H9 (cell line): ENCODE measurements around the gene STARD9. TPM values are rescaled to one million over a fixed set of nuclear protein-coding genes. Genes with fewer than 3 reads are reported as not detected.

ENCODE experiments used
- DNase-seq: peaks from one replicate; pipeline ENCODE4 v3.0.0-alpha.2; 2017
- H2AFZ ChIP-seq: one replicate; pipeline ENCODE4 v1.6.1; 2013; ENCODE audit warnings: mild to moderate bottlenecking, low read length, control low read depth, moderate library complexity
- H2AK5ac ChIP-seq: 2 replicates; pipeline ENCODE4 v1.6.1; 2013; ENCODE audit warnings: low read length, control low read depth, mixed read lengths; ENCODE audit not compliant: insufficient read length
- H2BK120ac ChIP-seq: one replicate; pipeline ENCODE4 v1.6.1; 2013; ENCODE audit warnings: low read depth, mild to moderate bottlenecking, low read length, control low read depth, inconsistent platforms; ENCODE audit not compliant: poor library complexity, severe bottlenecking
- H2BK12ac ChIP-seq: 2 replicates; pipeline ENCODE4 v1.6.1; 2013; ENCODE audit warnings: low read length, control low read depth, mixed read lengths, low read depth; ENCODE audit not compliant: insufficient read length
- H2BK15ac ChIP-seq: 2 replicates; pipeline ENCODE4 v1.6.1; 2013; ENCODE audit warnings: low read depth, low read length, control low read depth
- H2BK20ac ChIP-seq: one replicate; pipeline ENCODE4 v1.6.1; 2013; ENCODE audit warnings: low read depth, mild to moderate bottlenecking, low read length, control low read depth, inconsistent platforms; ENCODE audit not compliant: poor library complexity, severe bottlenecking
- H2BK5ac ChIP-seq: 2 replicates; pipeline ENCODE4 v1.6.1; 2013; ENCODE audit warnings: low read length, control low read depth, mixed read lengths; ENCODE audit not compliant: insufficient read length
- H3K14ac ChIP-seq: 2 replicates; pipeline ENCODE4 v1.6.1; 2013; ENCODE audit warnings: low read length, control low read depth; ENCODE audit not compliant: insufficient read depth
- H3K18ac ChIP-seq: 2 replicates; pipeline ENCODE4 v1.6.1; 2013; ENCODE audit warnings: low read depth, mild to moderate bottlenecking, mixed read lengths, low read length, control low read depth; ENCODE audit not compliant: insufficient read length
- H3K23ac ChIP-seq: 2 replicates; pipeline ENCODE4 v1.6.1; 2013; ENCODE audit warnings: low read length, control low read depth, mixed read lengths, low read depth; ENCODE audit not compliant: insufficient read length
- H3K23me2 ChIP-seq: 2 replicates; pipeline ENCODE4 v1.6.1; 2013; ENCODE audit warnings: low read depth, mild to moderate bottlenecking, mixed read lengths, low read length, control low read depth; ENCODE audit not compliant: insufficient read length, poor library complexity, severe bottlenecking
- H3K27ac ChIP-seq: 2 replicates; pipeline ENCODE4 v1.5.1; 2013; ENCODE audit warnings: low read length, control low read depth, mixed read lengths, low read depth; ENCODE audit not compliant: insufficient read length
- H3K27me3 ChIP-seq: 2 replicates; pipeline ENCODE4 v1.6.1; 2013; ENCODE audit warnings: low read length, control low read depth, inconsistent platforms; ENCODE audit not compliant: insufficient read depth
- H3K4ac ChIP-seq: 2 replicates; pipeline ENCODE4 v1.6.1; 2013; ENCODE audit warnings: low read depth, mild to moderate bottlenecking, control low read depth, inconsistent platforms, low read length, moderate library complexity
- H3K4me1 ChIP-seq: 2 replicates; pipeline ENCODE4 v1.6.1; 2013; ENCODE audit warnings: low read length, control low read depth, inconsistent platforms; ENCODE audit not compliant: insufficient read depth
- H3K4me2 ChIP-seq: 2 replicates; pipeline ENCODE4 v1.6.1; 2013; ENCODE audit warnings: low read length, control low read depth, mixed read lengths; ENCODE audit not compliant: insufficient read length, insufficient read depth
- H3K56ac ChIP-seq: 2 replicates; pipeline ENCODE4 v1.6.1; 2013; ENCODE audit warnings: low read depth, mild to moderate bottlenecking, mixed read lengths, low read length, control low read depth; ENCODE audit not compliant: insufficient read length
- H3K79me1 ChIP-seq: 2 replicates; pipeline ENCODE4 v1.6.1; 2013; ENCODE audit warnings: low read depth, mild to moderate bottlenecking, moderate library complexity, low read length, control low read depth, inconsistent platforms; ENCODE audit not compliant: insufficient read depth, poor library complexity, severe bottlenecking
- H3K79me2 ChIP-seq: 2 replicates; pipeline ENCODE4 v1.6.1; 2013; ENCODE audit warnings: low read length, control low read depth, inconsistent platforms; ENCODE audit not compliant: insufficient read depth
- H3K9ac ChIP-seq: 2 replicates; pipeline ENCODE4 v1.6.1; 2013; ENCODE audit warnings: low read length, control low read depth, mixed read lengths; ENCODE audit not compliant: insufficient read length; ENCODE audit errors: extremely low read depth
- H3K9me3 ChIP-seq: one replicate; pipeline ENCODE4 v1.6.1; 2013; ENCODE audit warnings: low read depth, low read length, inconsistent platforms; ENCODE audit not compliant: control insufficient read depth
- H3T11ph ChIP-seq: one replicate; pipeline ENCODE4 v1.6.1; 2013; ENCODE audit warnings: mild to moderate bottlenecking, low read length, control low read depth, inconsistent platforms
- H4K20me1 ChIP-seq: one replicate; pipeline ENCODE4 v1.6.1; 2013; ENCODE audit not compliant: control insufficient read depth, insufficient read length, insufficient read depth
- H4K5ac ChIP-seq: 2 replicates; pipeline ENCODE4 v1.6.1; 2013; ENCODE audit warnings: low read depth, mild to moderate bottlenecking, mixed read lengths, low read length, control low read depth; ENCODE audit not compliant: insufficient read length
- H4K8ac ChIP-seq: replicated peaks from 2 replicates; pipeline ENCODE4 v1.6.1; 2013; ENCODE audit warnings: low read length, control low read depth, mixed read lengths, low read depth; ENCODE audit not compliant: insufficient read length
- H4K91ac ChIP-seq: 2 replicates; pipeline ENCODE4 v1.6.1; 2013; ENCODE audit warnings: low read depth, mild to moderate bottlenecking, moderate library complexity, mixed read lengths, low read length, control low read depth; ENCODE audit not compliant: insufficient read length
- H3K27ac Mint-ChIP-seq, 3 experiments: 2 replicates in 2 of 3; 3 replicates in 1 of 3; pipeline ENCODE4 v1.8.0; 2020 to 2021; ENCODE audit warnings: mixed read lengths in 3 of 3, mild to moderate bottlenecking in 1 of 3, moderate library complexity in 1 of 3
- H3K27me3 Mint-ChIP-seq: 2 replicates; pipeline ENCODE4 v1.8.0; 2021; ENCODE audit warnings: low read depth, mild to moderate bottlenecking, moderate library complexity, mixed read lengths
- H3K36me3 Mint-ChIP-seq, 3 experiments: 2 replicates in 2 of 3; 3 replicates in 1 of 3; pipeline ENCODE4 v1.8.0; 2020 to 2021; ENCODE audit warnings: low read depth in 3 of 3, mixed read lengths in 3 of 3; ENCODE audit not compliant: insufficient read depth in 1 of 3
- H3K4me1 Mint-ChIP-seq, 2 experiments: 2 replicates each; pipeline ENCODE4 v1.8.0; 2020; ENCODE audit warnings: mixed read lengths in 2 of 2
- H3K4me3 Mint-ChIP-seq, 2 experiments: 2 replicates in 1 of 2; 3 replicates in 1 of 2; pipeline ENCODE4 v1.8.0; 2020 to 2021; ENCODE audit warnings: mild to moderate bottlenecking in 2 of 2, mixed read lengths in 2 of 2, moderate library complexity in 1 of 2
- H3K9me3 Mint-ChIP-seq, 2 experiments: 2 replicates in 1 of 2; 3 replicates in 1 of 2; pipeline ENCODE4 v1.8.0; 2020; ENCODE audit warnings: mild to moderate bottlenecking in 2 of 2, mixed read lengths in 2 of 2, moderate library complexity in 1 of 2
- WGBS: extraction: QIAGEN DNeasy Blood & Tissue Kit; methylation state at CpG from one replicate; pipeline ENCODE4 v1.1.7; 2013; ENCODE audit warnings: missing lambda C conversion rate, low lambda C conversion rate, mixed read lengths; ENCODE audit not compliant: insufficient read length; ENCODE audit errors: extremely low coverage; 5-methylcytosine and 5-hydroxymethylcytosine counted together
- total RNA-seq: library from RNA; stranded (reverse); gene quantifications from 2 replicates; pipeline ENCODE4 v1.2.1, GENCODE V29; 2021
- TF ChIP-seq, protein P1 (sequence below): fragments of 200-600 bp; sonication (generic); conservative IDR thresholded peaks from 3 replicates; pipeline ENCODE4 v1.8.0; 2021; ENCODE audit warnings: antibody characterized with exemption, mild to moderate bottlenecking

The STARD9 gene
- total RNA-seq, 1 experiment from 2014 or later = 6.9 TPM

DNA sequence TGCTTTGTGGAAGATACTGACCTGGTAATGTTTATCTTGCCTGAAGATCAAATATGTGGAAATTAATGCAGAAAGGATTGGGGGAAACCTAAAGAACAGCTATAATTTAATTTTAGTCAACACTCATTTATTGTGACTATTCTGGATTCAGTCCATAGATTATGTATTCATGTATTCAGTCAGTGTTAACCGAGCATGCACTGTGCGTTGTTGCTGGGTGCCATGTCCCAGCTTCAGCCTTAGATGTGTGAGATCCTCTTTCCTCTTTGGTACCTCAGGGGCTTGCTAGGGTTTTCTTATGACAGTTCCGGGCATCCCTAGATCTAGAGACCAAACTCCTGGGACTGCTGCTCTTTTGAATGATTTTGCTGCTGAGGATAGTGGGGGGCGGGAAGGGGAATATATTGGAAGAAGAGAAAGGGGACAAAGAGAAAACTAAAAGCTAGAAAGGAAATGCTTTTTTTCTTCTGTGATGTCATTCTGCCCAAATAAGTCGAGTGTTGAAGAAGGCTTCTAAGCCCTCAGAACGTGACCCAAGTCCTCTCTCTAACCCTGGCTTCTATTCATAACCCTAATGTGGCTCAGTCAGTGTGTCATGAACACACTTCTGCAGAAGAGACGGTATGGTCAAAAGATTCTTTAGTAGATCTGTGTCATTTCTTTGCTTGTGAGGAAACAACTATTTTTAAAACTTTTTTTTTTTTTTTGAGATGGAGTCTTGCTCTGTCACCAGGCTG lies 33.5 kb downstream of the STARD9 start:
- Histone ChIP-seq H3K18ac (no peak overlapping the region), H2BK120ac (no peak overlapping the region), H4K5ac (no peak overlapping the region), H3K79me1 (no peaks in the 10 kb centered on the region), H3K23me2 (no peaks in the 10 kb centered on the region), H3K9ac (no peak overlapping the region), H3K4ac (no peak overlapping the region), H3T11ph (no peak overlapping the region), H3K14ac (no peak overlapping the region), H3K9me3 (no peaks in the 10 kb centered on the region), H3K4me1 (no peaks in the 10 kb centered on the region), H2BK15ac (no peak overlapping the region), H3K56ac (no peak overlapping the region), H2BK12ac (no peak overlapping the region), H3K27me3 (no peaks in the 10 kb centered on the region), H2AK5ac (no peak overlapping the region), H2BK20ac (no peak overlapping the region), H3K23ac (no peak overlapping the region), H3K79me2 (no peaks in the 10 kb centered on the region), H3K4me2 (no peak overlapping the region), H4K91ac (no peak overlapping the region), H2BK5ac (no peak overlapping the region), H2AFZ (no peak overlapping the region), H4K20me1 (no peaks in the 10 kb centered on the region), H3K27ac (no peak overlapping the region), H4K8ac (no peak overlapping the region)
- Mint-ChIP-seq H3K27ac (no peak overlapping the region), H3K27me3 (no peaks in the 10 kb centered on the region), H3K9me3 (no peaks in the 10 kb centered on the region), H3K4me1 (peaks cover 0 to 5% of the 10 kb centered on the region in 2 experiments; a peak in 1 of 4 replicates), H3K36me3 (no peaks in the 10 kb centered on the region), H3K4me3 (no peak overlapping the region)
- TF ChIP-seq, protein P1, sequence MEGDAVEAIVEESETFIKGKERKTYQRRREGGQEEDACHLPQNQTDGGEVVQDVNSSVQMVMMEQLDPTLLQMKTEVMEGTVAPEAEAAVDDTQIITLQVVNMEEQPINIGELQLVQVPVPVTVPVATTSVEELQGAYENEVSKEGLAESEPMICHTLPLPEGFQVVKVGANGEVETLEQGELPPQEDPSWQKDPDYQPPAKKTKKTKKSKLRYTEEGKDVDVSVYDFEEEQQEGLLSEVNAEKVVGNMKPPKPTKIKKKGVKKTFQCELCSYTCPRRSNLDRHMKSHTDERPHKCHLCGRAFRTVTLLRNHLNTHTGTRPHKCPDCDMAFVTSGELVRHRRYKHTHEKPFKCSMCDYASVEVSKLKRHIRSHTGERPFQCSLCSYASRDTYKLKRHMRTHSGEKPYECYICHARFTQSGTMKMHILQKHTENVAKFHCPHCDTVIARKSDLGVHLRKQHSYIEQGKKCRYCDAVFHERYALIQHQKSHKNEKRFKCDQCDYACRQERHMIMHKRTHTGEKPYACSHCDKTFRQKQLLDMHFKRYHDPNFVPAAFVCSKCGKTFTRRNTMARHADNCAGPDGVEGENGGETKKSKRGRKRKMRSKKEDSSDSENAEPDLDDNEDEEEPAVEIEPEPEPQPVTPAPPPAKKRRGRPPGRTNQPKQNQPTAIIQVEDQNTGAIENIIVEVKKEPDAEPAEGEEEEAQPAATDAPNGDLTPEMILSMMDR = no peak
- DNase-seq = no peak
- WGBS = no CpG with 5 or more reads among the region's 7 CpGs
